MM.1S (cell line): ENCODE results near the gene NRG2.

ENCODE experiments used
- DNase-seq: peaks from one replicate; pipeline ENCODE4 v3.0.0-alpha.2; 2015
- H2AFZ ChIP-seq: fragments of 300-600 bp; sonication (generic); 2 replicates; pipeline ENCODE4 v1.6.0; 2016; ENCODE audit warnings: antibody characterized with exemption, low read length
- H3F3A ChIP-seq: fragments of 300-600 bp; sonication (generic); 2 replicates; pipeline ENCODE4 v1.6.1; 2016; ENCODE audit warnings: mild to moderate bottlenecking, antibody characterized with exemption, low read length, moderate library complexity, mixed read lengths; ENCODE audit not compliant: insufficient read depth
- H3K27ac ChIP-seq: fragments of 300-600 bp; sonication (generic); 2 replicates; pipeline ENCODE4 v1.5.1; 2016; ENCODE audit warnings: mild to moderate bottlenecking, low read length
- H3K27me3 ChIP-seq: fragments of 300-600 bp; sonication (generic); replicated peaks from 2 replicates; pipeline ENCODE4 v1.6.0; 2016; ENCODE audit warnings: low read length; ENCODE audit not compliant: insufficient read depth
- H3K36me3 ChIP-seq: fragments of 300-600 bp; sonication (generic); replicated peaks from 2 replicates; pipeline ENCODE4 v1.6.1; 2016; ENCODE audit warnings: mild to moderate bottlenecking, low read length, mixed read lengths; ENCODE audit not compliant: insufficient read depth
- H3K4me1 ChIP-seq: fragments of 300-600 bp; sonication (generic); 2 replicates; pipeline ENCODE4 v1.6.1; 2016; ENCODE audit warnings: low read length, mixed read lengths
- H3K4me2 ChIP-seq: fragments of 300-600 bp; sonication (generic); 2 replicates; pipeline ENCODE4 v1.6.0; 2016; ENCODE audit warnings: low read depth, low read length
- H3K4me3 ChIP-seq: fragments of 300-600 bp; sonication (generic); 2 replicates; pipeline ENCODE4 v1.5.1; 2016; ENCODE audit warnings: low read length, mixed read lengths
- H3K79me2 ChIP-seq: fragments of 300-600 bp; sonication (generic); 2 replicates; pipeline ENCODE4 v1.6.1; 2016; ENCODE audit warnings: mixed run types, low read length, mixed read lengths
- H3K9ac ChIP-seq: fragments of 300-600 bp; sonication (generic); 2 replicates; pipeline ENCODE4 v1.6.1; 2016; ENCODE audit warnings: low read length, mixed read lengths
- H3K9me2 ChIP-seq: fragments of 300-600 bp; sonication (generic); replicated peaks from 2 replicates; pipeline ENCODE4 v1.6.1; 2016; ENCODE audit warnings: mild to moderate bottlenecking, low read length, mixed read lengths; ENCODE audit not compliant: insufficient read depth
- H3K9me3 ChIP-seq: fragments of 300-600 bp; sonication (generic); replicated peaks from 2 replicates; pipeline ENCODE4 v1.6.1; 2016; ENCODE audit warnings: mild to moderate bottlenecking, low read length, mixed read lengths; ENCODE audit not compliant: insufficient read depth
- H4K20me1 ChIP-seq: fragments of 300-600 bp; sonication (generic); 2 replicates; pipeline ENCODE4 v1.6.1; 2016; ENCODE audit warnings: mild to moderate bottlenecking, low read length, moderate library complexity, mixed read lengths; ENCODE audit not compliant: insufficient read depth
- CTCF ChIP-seq: fragments of 300-600 bp; sonication (generic); IDR thresholded peaks from 2 replicates; pipeline ENCODE4 v1.5.1; 2016; ENCODE audit warnings: antibody characterized with exemption, low read length, mixed read lengths
- EZH2 ChIP-seq: fragments of 300-600 bp; sonication (generic); optimal IDR thresholded peaks from 2 replicates; pipeline ENCODE3; 2017; ENCODE audit warnings: low read depth, mild to moderate bottlenecking, antibody characterized with exemption, low read length, mixed read lengths
- EZH2phosphoT487 ChIP-seq: fragments of 300-600 bp; sonication (generic); IDR thresholded peaks from 2 replicates; pipeline ENCODE4 v1.6.1; 2018; ENCODE audit warnings: antibody characterized with exemption, low read length

NRG2 gene

GRCh38 chr5:139880416-139881142, 162.5 kb downstream of the NRG2 start:
- no peak for DNase-seq
- Histone ChIP-seq H3K9ac (no peak overlapping the region), H3K27ac (no peak overlapping the region), H3F3A (no peaks in the 10 kb centered on the region), H3K79me2 (no peaks in the 10 kb centered on the region), H3K36me3 (no peaks in the 10 kb centered on the region), H3K4me3 (no peak overlapping the region), H3K9me2 (no peaks in the 10 kb centered on the region), H3K27me3 (no peaks in the 10 kb centered on the region), H3K9me3 (no peaks in the 10 kb centered on the region), H4K20me1 (no peaks in the 10 kb centered on the region), H3K4me2 (no peak overlapping the region), H3K4me1 (no peaks in the 10 kb centered on the region), H2AFZ (no peak overlapping the region)
- no peak for TF ChIP-seq CTCF
- TF ChIP-seq EZH2phosphoT487, result no peak
- TF ChIP-seq EZH2, result no peak

- Histone ChIP-seq H3F3A (no peaks in the 10 kb centered on the region), H3K4me3 (no peak overlapping the region), H3K4me2 (no peak overlapping the region), H3K27me3 (no peaks in the 10 kb centered on the region), H4K20me1 (no peaks in the 10 kb centered on the region), H3K36me3 (no peaks in the 10 kb centered on the region), H3K27ac (no peak overlapping the region), H3K4me1 (no peaks in the 10 kb centered on the region), H3K9me2 (no peaks in the 10 kb centered on the region), H3K9ac (no peak overlapping the region), H2AFZ (no peak overlapping the region), H3K79me2 (no peaks in the 10 kb centered on the region), H3K9me3 (no peaks in the 10 kb centered on the region)
- no peak for DNase-seq
- TF ChIP-seq CTCF, result no peak
- no peak for TF ChIP-seq EZH2phosphoT487
- no peak for TF ChIP-seq EZH2
These were observed 165.0 kb downstream of the NRG2 start for GRCh38 chr5:139878093-139878492.

- no peaks in the 10 kb centered on the region for H3K79me2 ChIP-seq
- no peaks in the 10 kb centered on the region for H3K9me2 ChIP-seq
- TF ChIP-seq CTCF (no peak), EZH2phosphoT487 (no peak), EZH2 (no peak)
- no peaks in the 10 kb centered on the region for H4K20me1 ChIP-seq
- no peak overlapping the region for H3K4me3 ChIP-seq
- H3K4me1 ChIP-seq, result no peaks in the 10 kb centered on the region
- H3K9me3 ChIP-seq, result no peaks in the 10 kb centered on the region
- no peak overlapping the region for H2AFZ ChIP-seq
- no peaks in the 10 kb centered on the region for H3K27me3 ChIP-seq
- DNase-seq, result no peak
- H3F3A ChIP-seq, result no peaks in the 10 kb centered on the region
- no peaks in the 10 kb centered on the region for H3K36me3 ChIP-seq
- no peak overlapping the region for H3K4me2 ChIP-seq
- H3K27ac ChIP-seq, result no peak overlapping the region
- H3K9ac ChIP-seq, result no peak overlapping the region
These were observed 165.9 kb downstream of the NRG2 start for GRCh38 chr5:139877129-139877597.
